RWPE1 (cell line): ENCODE data around the gene RGS19.

ENCODE experiments used
- CTCF ChIA-PET: fragments of 350-600 bp; sonication (Branson Sonifier 250); formaldehyde crosslinking; extraction: SDS; loops from one replicate; lab custom pipeline; 2021; lab: Yijun Ruan, JAX
- POLR2A ChIA-PET: fragments of 400-600 bp; formaldehyde crosslinking; extraction: SDS; loops from one replicate; lab custom pipeline; 2020; ENCODE audit warnings: antibody characterized with exemption; ENCODE audit not compliant: low non-redundant PET; lab: Yijun Ruan, JAX
- DNase-seq: peaks from one replicate; pipeline ENCODE4 v3.0.0; 2012; ENCODE audit warnings: low spot score
- H3K27ac ChIP-seq: fragments of 450-650 bp; 2 replicates; pipeline ENCODE4 v1.5.1; 2017
- CTCF ChIP-seq: fragments of 450-650 bp; conservative IDR thresholded peaks from 2 replicates; pipeline ENCODE4 v1.5.1; 2017; ENCODE audit warnings: low read depth, mild to moderate bottlenecking

Gene RGS19

GRCh38 chr20:64086801-64087200 lies 7.5 kb upstream of the RGS19 start:
- ChIA-PET POLR2A (interaction anchor here (0.6 kb wide), 1 partner anchor 35 kb away, joined by 4 read pairs; no protein-coding TSS in a partner anchor), CTCF (interaction anchor here (0.6 to 1.2 kb wide), 4 partner anchors 11 to 292 kb away, joined by 3 to 8 read pairs (median 4); no protein-coding TSS in a partner anchor)
- TF ChIP-seq CTCF: no peak
- peak; percentile 66 for DNase-seq
- H3K27ac ChIP-seq: no peak overlapping the region

- no peak for TF ChIP-seq CTCF
- ChIA-PET POLR2A (no interaction called here), CTCF (interaction anchor here (0.6 to 6.6 kb wide), 9 partner anchors 8 to 175 kb away, joined by 3 to 59 read pairs (median 5); no protein-coding TSS in a partner anchor)
- no peak for DNase-seq
- no peak overlapping the region for H3K27ac ChIP-seq
Measured at GRCh38 chr20:64084685-64085152, 5.4 kb upstream of the RGS19 start.

GRCh38 chr20:64083804-64084684 lies 4.7 kb upstream of the RGS19 start, which contains the start of gene LKAAEAR1:
Gene LKAAEAR1, minus strand, starts transcription at chr20:64084398. Its CDS starts 179 bp downstream, at chr20:64084219.
- ChIA-PET POLR2A (no interaction called here), CTCF (interaction anchor here (0.5 to 6.6 kb wide), 25 partner anchors 9 to 328 kb away, joined by 3 to 59 read pairs (median 4); partner anchors contain the start of gene NPBWR2)
- no peak for DNase-seq
- no peak within 1 kb of the TSS for H3K27ac ChIP-seq
- TF ChIP-seq CTCF: peak; percentile 74

- POLR2A ChIA-PET: no interaction called here
- CTCF ChIA-PET: interaction anchor here (0.5 to 6.6 kb wide), 26 partner anchors 10 to 1216 kb away, joined by 3 to 59 read pairs (median 4); partner anchors contain the start of gene NPBWR2
- no peak overlapping the region for H3K27ac ChIP-seq
- TF ChIP-seq CTCF: peak; percentile 98
- peak; percentile 84 for DNase-seq
Measured at GRCh38 chr20:64083378-64083803, 4.1 kb upstream of the RGS19 start.

- no peak for DNase-seq
- TF ChIP-seq CTCF: no peak
- CTCF ChIA-PET: interaction anchor here (0.5 to 6.6 kb wide), 18 partner anchors 9 to 1215 kb away, joined by 3 to 59 read pairs (median 4); partner anchors contain the start of gene NPBWR2
Measured at GRCh38 chr20:64082820-64083377, 3.6 kb upstream of the RGS19 start.

More at GRCh38 chr20:64082820-64083377, 3.6 kb upstream of the RGS19 start:
- POLR2A ChIA-PET: no interaction called here
- no peak overlapping the region for H3K27ac ChIP-seq
